GM12891 (cell line): ENCODE measurements around the gene NUAK2.

Source experiments
- POLR2AphosphoS5 ChIP-seq: IDR thresholded peaks from 2 replicates; pipeline ENCODE4 v1.6.1; 2011; ENCODE audit warnings: low read depth, low read length, control low read depth
- TAF1 ChIP-seq: IDR thresholded peaks from 2 replicates; pipeline ENCODE4 v1.6.1; 2011; ENCODE audit warnings: low read depth, low read length, control low read depth

DNA sequence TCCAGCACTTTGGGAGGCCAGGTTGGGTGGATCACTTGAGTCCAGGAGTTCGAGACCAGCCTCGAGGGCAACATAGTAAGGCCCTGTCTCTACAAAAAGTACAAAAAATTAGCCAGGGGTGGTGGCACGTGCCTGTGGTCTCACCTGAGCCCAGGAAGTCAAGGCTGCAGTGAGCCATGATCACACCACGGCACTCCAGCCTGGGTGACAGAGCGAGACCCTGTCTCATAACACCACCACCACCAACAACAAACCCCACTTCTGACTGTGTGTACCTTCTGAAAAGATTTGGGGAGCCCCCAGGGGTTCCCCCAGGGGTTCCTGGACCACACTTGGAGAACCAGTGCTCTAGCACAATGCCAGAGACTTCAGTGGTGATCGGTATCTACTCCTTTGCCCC is 29.9 kb downstream of the NUAK2 start:
- TF ChIP-seq POLR2AphosphoS5 (no peak), TAF1 (no peak)
